Endometrial microvascular endothelial cells (primary cell): Measurements from ENCODE around the gene MAPKAP1. TPM values are rescaled to one million over a fixed set of nuclear protein-coding genes. Genes with fewer than 3 reads are reported as not detected.

ENCODE experiments used
- in situ Hi-C: cut with HindIII; loops from 2 replicates; pipeline ENCODE4 v1.10.0; 2017; ENCODE audit warnings: low sequenced_read_pairs, low pct_unique_long_range_greater_than_20kb; ENCODE audit errors: inconsistent ontology term
- total RNA-seq: library from RNA; depleted of rRNA; stranded (reverse); fragments of >200 nt; gene quantifications from one replicate; pipeline ENCODE4 v1.2.3, GENCODE V29; 2015; ENCODE audit errors: inconsistent ontology term

Gene MAPKAP1
- total RNA-seq, 1 donor from 2014 or later: 142 TPM

DNA sequence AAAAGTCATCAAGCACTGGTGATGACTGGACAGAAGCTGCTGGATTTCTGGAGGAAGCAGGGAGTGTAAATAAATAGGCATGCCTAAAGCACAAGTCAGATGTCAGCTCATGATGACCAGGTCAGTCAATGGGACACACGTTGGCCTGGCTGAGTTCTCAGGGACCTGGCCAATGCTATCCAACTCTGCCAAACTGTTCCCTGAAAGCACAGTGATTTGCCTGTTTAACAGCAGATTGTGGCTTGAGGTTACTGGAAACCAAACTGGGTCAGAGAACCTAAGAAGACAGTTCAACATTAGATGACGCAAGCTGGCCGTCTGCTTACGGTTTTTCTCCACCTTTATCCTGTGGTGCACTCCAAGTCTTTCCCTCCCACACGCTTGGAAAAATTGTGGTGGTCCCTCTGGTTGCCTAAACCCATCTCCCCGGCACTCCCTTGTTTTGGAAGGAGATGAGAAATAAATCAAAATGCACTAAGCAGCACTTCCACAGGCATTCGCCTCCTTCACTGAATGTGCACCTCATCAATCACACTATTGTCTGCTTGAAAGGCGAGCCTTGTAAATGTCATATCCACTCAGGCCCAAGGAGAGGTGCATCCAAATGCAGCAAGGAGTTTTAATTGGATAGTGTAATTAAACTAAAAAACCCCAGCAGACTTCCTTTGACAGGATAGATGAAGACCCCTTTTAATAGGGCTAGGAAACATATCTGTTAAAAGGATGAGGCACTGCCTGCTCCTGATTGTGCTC lies 245.9 kb downstream of the MAPKAP1 start:
- in situ Hi-C loops: no loop called here

- in situ Hi-C loops: no loop called here
Measured at GRCh38 chr9:125460346-125460745, 246.7 kb downstream of the MAPKAP1 start.

GRCh38 chr9:125457357-125457756 lies 249.7 kb downstream of the MAPKAP1 start:
- in situ Hi-C loops: no loop called here

GRCh38 chr9:125455876-125456275 lies 251.1 kb downstream of the MAPKAP1 start:
- in situ Hi-C loops: no loop called here

GRCh38 chr9:125455132-125455531 lies 251.9 kb downstream of the MAPKAP1 start:
- in situ Hi-C loops: no loop called here

- in situ Hi-C loops: no loop called here
Measured at GRCh38 chr9:125447202-125447802, 259.7 kb downstream of the MAPKAP1 start.

- in situ Hi-C loops: no loop called here
Measured at GRCh38 chr9:125446561-125447094, 260.4 kb downstream of the MAPKAP1 start.

- in situ Hi-C loops: no loop called here
Measured at GRCh38 chr9:125444956-125445506, 262.0 kb downstream of the MAPKAP1 start.

DNA sequence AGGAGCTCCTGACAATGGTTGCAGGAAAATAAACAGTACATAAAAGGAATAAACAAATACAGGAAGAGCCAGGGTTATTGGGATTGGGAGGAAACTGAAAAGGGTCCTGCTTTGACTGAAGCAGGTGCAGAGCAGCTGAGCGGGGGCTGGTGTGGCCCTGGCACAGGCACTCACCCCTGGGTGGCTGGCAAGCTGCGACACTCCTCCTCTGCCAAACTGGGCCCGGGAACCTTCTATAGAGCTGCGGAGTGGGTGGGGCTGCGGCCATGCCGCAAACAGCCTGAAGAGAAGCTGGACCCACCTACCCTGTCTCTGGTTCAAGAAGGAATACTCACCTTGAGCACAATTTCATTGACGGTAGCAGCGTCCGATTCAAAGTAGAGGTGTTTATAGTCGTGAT lies 262.8 kb downstream of the MAPKAP1 start:
- in situ Hi-C loops: no loop called here

- in situ Hi-C loops: no loop called here
Measured at GRCh38 chr9:125443367-125443766, 263.6 kb downstream of the MAPKAP1 start.

DNA sequence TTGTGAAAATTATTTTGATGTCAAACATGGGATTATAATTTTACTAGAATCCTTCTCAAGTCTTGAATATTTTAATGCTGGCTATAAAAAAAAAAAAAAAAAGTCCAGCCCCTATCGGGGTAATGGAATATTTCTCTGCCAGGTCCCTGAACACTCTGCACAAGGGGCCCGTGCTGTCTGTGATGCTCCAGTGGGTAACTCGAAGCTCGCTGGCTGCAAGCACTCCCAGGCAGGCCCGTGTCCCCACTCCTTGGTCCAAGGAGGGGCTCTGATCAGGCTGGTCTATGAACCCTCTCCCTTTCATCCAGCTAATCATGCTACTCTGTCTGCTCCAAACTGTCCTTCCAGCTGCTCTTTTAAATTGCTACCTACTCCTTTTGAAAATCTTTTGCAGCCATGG lies 264.6 kb downstream of the MAPKAP1 start:
- in situ Hi-C loops: no loop called here

DNA sequence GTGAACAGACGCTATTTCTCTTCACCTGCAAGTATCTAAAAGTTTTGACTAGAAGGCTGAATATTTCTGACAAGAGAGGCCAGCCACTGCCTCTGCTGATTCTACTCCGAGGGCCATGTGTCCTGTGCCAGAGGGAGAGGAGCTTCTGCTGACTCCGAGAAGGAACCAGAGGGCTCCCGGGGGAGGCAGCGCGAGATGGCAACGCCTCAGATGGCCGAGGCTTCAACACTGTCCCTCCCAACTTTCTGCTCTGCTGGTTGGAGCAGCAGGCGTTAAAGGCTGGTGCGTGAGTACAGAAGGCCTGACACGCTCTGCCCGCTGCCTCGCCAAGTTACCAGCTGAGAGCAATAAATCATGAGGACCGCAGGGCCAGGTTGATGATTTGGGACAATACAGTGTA lies 266.6 kb downstream of the MAPKAP1 start:
- in situ Hi-C loops: no loop called here

GRCh38 chr9:125439434-125440272 lies 267.4 kb downstream of the MAPKAP1 start:
- in situ Hi-C loops: no loop called here

DNA sequence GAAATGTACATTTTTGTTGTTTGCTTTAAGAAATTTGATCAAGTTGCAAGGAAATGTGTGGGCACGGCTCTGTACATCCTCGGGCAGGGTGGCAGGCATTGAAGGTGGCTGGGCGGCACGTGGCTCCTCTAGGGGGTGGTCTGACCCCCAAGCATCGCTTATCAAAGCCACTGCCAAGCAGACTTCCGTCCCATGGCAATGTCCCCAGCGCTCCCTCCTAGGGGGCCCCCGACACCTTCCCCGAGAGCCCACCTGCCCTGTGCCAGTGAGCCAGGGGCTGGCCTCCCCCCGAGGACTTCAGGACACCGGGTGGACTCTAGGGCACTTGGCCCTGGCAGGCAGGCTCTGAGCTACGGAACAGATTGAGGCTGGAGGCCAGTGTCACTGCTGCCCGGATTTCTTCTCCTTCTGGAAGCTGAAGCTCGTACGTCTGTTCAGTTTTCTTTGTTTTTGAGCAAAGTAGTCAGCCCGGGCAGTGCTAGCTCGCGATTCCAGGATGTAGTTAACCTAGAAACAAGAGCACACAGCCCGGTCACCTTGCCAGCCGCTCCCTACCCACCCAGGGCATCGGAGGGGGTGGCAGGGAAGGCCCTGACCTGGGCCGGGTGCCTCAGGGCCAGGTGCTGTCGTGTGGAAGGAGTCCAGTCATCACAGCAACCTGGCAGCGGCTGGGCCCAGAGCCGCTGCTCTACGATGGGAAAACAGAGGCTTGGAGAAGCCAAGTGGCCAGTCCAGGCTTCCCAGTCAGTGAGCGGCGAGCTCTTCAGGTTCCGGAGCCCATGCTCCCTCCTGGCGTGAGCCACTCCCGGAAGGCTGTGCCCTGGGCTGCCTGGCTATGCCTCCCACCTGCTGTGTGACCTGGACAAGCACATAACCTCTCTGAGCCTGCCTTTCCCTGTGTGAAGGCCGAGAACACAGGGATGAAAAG lies 268.2 kb downstream of the MAPKAP1 start:
- in situ Hi-C loops: no loop called here

DNA sequence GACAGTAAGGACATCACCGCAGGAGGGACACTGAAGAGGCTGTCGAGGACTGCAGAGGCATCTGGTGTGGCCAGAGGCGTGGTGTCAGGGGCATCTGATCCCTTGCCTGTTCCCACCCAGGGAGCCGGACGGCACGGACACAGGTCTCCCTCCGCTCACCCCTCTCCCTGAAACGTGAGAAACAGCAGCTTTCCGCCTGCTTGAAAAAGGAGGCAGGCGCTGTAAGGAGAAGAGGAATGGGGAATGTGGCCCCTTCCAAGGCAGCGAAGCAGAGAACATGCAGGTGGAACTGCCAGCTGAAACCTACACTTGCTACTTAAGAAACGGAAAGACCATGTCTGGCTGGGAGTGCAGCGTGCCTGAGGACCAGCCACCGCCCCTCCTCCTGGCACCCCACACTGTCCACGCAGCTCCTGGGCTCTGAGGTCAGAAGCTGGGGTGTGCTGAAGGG lies 269.2 kb downstream of the MAPKAP1 start:
- in situ Hi-C loops: no loop called here

GRCh38 chr9:125436613-125437443 lies 270.2 kb downstream of the MAPKAP1 start:
- in situ Hi-C loops: no loop called here
